ENCODE measurements around the gene POU2F3. TPM values are rescaled to one million over a fixed set of nuclear protein-coding genes. Genes with fewer than 3 reads are reported as not detected.

Gene POU2F3
- total and polyA plus RNA-seq, 4 donors = 0.31 to 2.4 TPM; not detected in 2

DNA sequence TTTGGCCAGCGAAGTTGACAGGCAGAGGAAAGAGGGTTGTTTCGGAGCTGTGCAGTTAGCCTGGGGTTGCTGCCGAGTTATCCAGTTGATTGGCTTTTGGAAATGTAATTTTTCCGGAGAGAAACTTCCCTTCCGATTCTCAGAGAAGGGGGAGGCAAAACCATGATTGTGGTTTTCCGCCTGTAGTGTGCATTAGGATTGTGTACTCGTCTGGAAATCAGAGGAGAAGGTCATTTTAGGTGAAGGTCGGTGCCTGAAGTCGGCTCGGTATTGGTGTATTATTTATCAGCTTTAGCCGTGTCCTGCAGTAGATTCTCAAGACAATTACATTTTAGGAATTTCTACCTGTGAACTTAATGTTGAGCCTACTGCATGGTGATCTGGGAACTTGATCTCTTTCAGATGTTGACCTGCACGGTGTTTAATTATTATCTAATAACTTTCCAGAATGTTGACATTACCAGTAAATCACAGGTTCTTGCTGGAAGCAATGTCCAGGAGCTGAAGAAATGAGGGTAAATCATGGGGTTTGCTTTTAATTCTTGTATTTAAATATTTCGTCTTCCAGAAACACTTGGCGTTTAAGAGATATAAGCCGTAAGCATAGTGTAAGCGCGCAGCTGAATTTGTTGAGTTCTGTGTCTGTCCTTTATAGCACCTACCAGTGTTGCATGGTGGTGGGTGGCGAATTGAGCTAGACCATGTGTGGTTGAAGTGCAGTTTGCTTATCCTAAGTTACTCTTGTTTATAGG, 97.6 kb downstream of the POU2F3 start:
- no peaks in the 10 kb centered on the region for H3K9me3 ChIP-seq (ENCODE audit: control insufficient read depth, low read length)
- no peaks in the 10 kb centered on the region for H3K36me3 ChIP-seq (ENCODE audit: control insufficient read depth in 1 of 2, insufficient read depth in 2 of 2, low read length in 1 of 2)
- intact Hi-C loops (cut with DNase I) = loop anchor here (2.0 to 5.0 kb wide), 2 partner anchors 91 to 95 kb away; no protein-coding TSS in a partner anchor
- H3K27ac ChIP-seq (ENCODE audit: low read depth in 1 of 2, low read length in 2 of 2) = peak overlapping the region in 1 of 2 donors; percentile 81
- ATAC-seq (ENCODE audit: low FRiP score) (no peak), DNase-seq (no peak)
- 2 to 3% methylated on average over 18 of the region's 18 CpGs for WGBS, 2 donors
- peaks cover 2 to 5% of the 10 kb centered on the region in 2 donors for H3K4me1 ChIP-seq (ENCODE audit: control insufficient read depth in 1 of 2, insufficient read depth in 2 of 2, low read length in 2 of 2)
- peak overlapping the region; percentile 70 to 81 for H3K4me3 ChIP-seq (ENCODE audit: low read length in 2 of 2)
- H3K27me3 ChIP-seq (ENCODE audit: control insufficient read depth in 1 of 2, insufficient read depth in 2 of 2, low read length in 1 of 2) = no peaks in the 10 kb centered on the region

GRCh38 chr11:120338107-120338933, 98.4 kb downstream of the POU2F3 start:
- no peaks in the 10 kb centered on the region for H3K9me3 ChIP-seq (ENCODE audit: control insufficient read depth, low read length)
- intact Hi-C loops (cut with DNase I) = loop anchor here in 1 of 2 donors (5.0 kb wide), 1 partner anchor 94 kb away; no protein-coding TSS in a partner anchor
- no peak for ATAC-seq (ENCODE audit: low FRiP score)
- no peak overlapping the region for H3K27ac ChIP-seq (ENCODE audit: low read depth in 1 of 2, low read length in 2 of 2)
- 6 to 9% methylated on average over 7 of the region's 7 CpGs for WGBS, 2 donors
- no peaks in the 10 kb centered on the region for H3K27me3 ChIP-seq (ENCODE audit: control insufficient read depth in 1 of 2, insufficient read depth in 2 of 2, low read length in 1 of 2)
- H3K36me3 ChIP-seq (ENCODE audit: control insufficient read depth in 1 of 2, insufficient read depth in 2 of 2, low read length in 1 of 2) = no peaks in the 10 kb centered on the region
- DNase-seq = no peak
- peaks cover 2 to 7% of the 10 kb centered on the region in 2 donors for H3K4me1 ChIP-seq (ENCODE audit: control insufficient read depth in 1 of 2, insufficient read depth in 2 of 2, low read length in 2 of 2)
- H3K4me3 ChIP-seq (ENCODE audit: low read length in 2 of 2) = peak overlapping the region; percentile 70 to 81

DNA sequence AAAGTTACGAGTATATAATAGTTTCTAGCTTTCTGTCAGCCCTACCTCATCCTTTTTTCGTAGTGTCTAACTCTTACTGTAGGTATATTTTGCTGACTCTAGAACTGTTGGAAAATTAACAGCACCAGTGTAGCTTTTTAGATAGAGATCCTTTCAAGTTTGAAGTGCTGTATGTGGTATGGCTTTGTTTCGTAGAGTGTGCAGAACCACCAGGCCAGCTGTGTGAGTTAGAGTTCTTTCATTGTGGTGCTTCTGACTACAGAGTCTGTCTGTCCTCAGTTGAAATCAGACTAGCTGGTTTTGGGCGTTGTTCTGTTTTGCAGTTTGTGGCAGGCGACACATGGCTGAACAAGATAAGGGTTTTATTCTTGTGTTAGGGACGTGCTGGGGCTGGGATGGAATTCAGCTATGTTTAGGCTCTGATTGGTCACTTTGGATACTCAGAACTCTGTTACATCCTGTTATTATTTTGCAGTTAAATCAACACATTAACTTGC, 99.5 kb downstream of the POU2F3 start:
- intact Hi-C loops (cut with DNase I) = loop anchor here in 1 of 2 donors (5.0 kb wide), 1 partner anchor 93 kb away; no protein-coding TSS in a partner anchor
- DNase-seq = no peak
- peak overlapping the region in 1 of 2 donors; percentile 54 for H3K27ac ChIP-seq (ENCODE audit: low read depth in 1 of 2, low read length in 2 of 2)

DNA sequence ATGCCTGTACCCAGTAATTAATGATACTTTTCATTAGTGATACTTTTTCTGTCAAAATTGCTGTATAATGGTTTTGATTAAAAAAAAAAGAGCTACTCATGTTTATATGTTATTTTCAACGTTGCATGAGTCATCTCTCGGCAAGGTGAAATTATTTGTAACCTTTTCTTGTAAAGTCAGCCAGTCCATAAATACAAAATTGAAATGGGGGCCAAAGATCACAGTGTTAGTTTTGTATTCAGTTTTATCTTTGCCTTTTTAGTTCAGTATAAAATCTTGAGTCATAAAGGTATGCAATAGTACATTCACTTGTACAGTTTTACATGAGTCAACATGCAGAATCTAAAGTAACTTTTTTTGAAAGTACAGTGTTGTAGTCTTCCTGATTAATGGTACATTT, 100.6 kb downstream of the POU2F3 start:
- Histone ChIP-seq H3K4me3 (ENCODE audit: low read length in 2 of 2) (no peak overlapping the region), H3K27ac (ENCODE audit: low read depth in 1 of 2, low read length in 2 of 2) (no peak overlapping the region), H3K36me3 (ENCODE audit: control insufficient read depth in 1 of 2, insufficient read depth in 2 of 2, low read length in 1 of 2) (no peaks in the 10 kb centered on the region), H3K9me3 (ENCODE audit: control insufficient read depth, low read length) (no peaks in the 10 kb centered on the region), H3K4me1 (ENCODE audit: control insufficient read depth in 1 of 2, insufficient read depth in 2 of 2, low read length in 2 of 2) (peaks cover 3 to 12% of the 10 kb centered on the region in 2 donors), H3K27me3 (ENCODE audit: control insufficient read depth in 1 of 2, insufficient read depth in 2 of 2, low read length in 1 of 2) (no peaks in the 10 kb centered on the region)
- DNase-seq = no peak
- WGBS, 2 donors = 3 to 5% methylated on average over 2 of the region's 2 CpGs
- intact Hi-C loops (cut with DNase I) = loop anchor here in 1 of 2 donors (5.0 kb wide), 1 partner anchor 42 kb away; no protein-coding TSS in a partner anchor
- ATAC-seq (ENCODE audit: low FRiP score) = no peak

More for the DNA sequence above, 99.5 kb downstream of the POU2F3 start:
- WGBS, 2 donors = 1 to 4% methylated on average over 6 of the region's 6 CpGs
- ATAC-seq (ENCODE audit: low FRiP score) = no peak
- Histone ChIP-seq H3K4me3 (ENCODE audit: low read length in 2 of 2) (peak overlapping the region; percentile 69 to 70), H3K27me3 (ENCODE audit: control insufficient read depth in 1 of 2, insufficient read depth in 2 of 2, low read length in 1 of 2) (no peaks in the 10 kb centered on the region), H3K9me3 (ENCODE audit: control insufficient read depth, low read length) (no peaks in the 10 kb centered on the region), H3K4me1 (ENCODE audit: control insufficient read depth in 1 of 2, insufficient read depth in 2 of 2, low read length in 2 of 2) (peaks cover 3 to 9% of the 10 kb centered on the region in 2 donors), H3K36me3 (ENCODE audit: control insufficient read depth in 1 of 2, insufficient read depth in 2 of 2, low read length in 1 of 2) (no peaks in the 10 kb centered on the region)

GRCh38 chr11:120342226-120342625, 102.3 kb downstream of the POU2F3 start:
- H3K27ac ChIP-seq (ENCODE audit: low read depth in 1 of 2, low read length in 2 of 2) = no peak overlapping the region
- no peak for ATAC-seq (ENCODE audit: low FRiP score)
- H3K4me1 ChIP-seq (ENCODE audit: control insufficient read depth in 1 of 2, insufficient read depth in 2 of 2, low read length in 2 of 2) = peaks cover 3 to 12% of the 10 kb centered on the region in 2 donors

GRCh38 chr11:120342678-120343077, 102.7 kb downstream of the POU2F3 start:
- 75 to 76% methylated on average over 3 of the region's 3 CpGs for WGBS, 2 donors
- Histone ChIP-seq H3K4me1 (ENCODE audit: control insufficient read depth in 1 of 2, insufficient read depth in 2 of 2, low read length in 2 of 2) (peaks cover 3 to 12% of the 10 kb centered on the region in 2 donors), H3K36me3 (ENCODE audit: control insufficient read depth in 1 of 2, insufficient read depth in 2 of 2, low read length in 1 of 2) (no peaks in the 10 kb centered on the region), H3K4me3 (ENCODE audit: low read length in 2 of 2) (no peak overlapping the region), H3K9me3 (ENCODE audit: control insufficient read depth, low read length) (no peaks in the 10 kb centered on the region), H3K27me3 (ENCODE audit: control insufficient read depth in 1 of 2, insufficient read depth in 2 of 2, low read length in 1 of 2) (no peaks in the 10 kb centered on the region), H3K27ac (ENCODE audit: low read depth in 1 of 2, low read length in 2 of 2) (no peak overlapping the region)
- no peak for DNase-seq
- intact Hi-C loops (cut with DNase I) = loop anchor here in 1 of 2 donors (5.0 kb wide), 1 partner anchor 40 kb away; no protein-coding TSS in a partner anchor
- no peak for ATAC-seq (ENCODE audit: low FRiP score)

More at GRCh38 chr11:120342226-120342625, 102.3 kb downstream of the POU2F3 start:
- intact Hi-C loops (cut with DNase I) = loop anchor here in 1 of 2 donors (5.0 kb wide), 1 partner anchor 40 kb away; no protein-coding TSS in a partner anchor
- Histone ChIP-seq H3K4me3 (ENCODE audit: low read length in 2 of 2) (no peak overlapping the region), H3K36me3 (ENCODE audit: control insufficient read depth in 1 of 2, insufficient read depth in 2 of 2, low read length in 1 of 2) (no peaks in the 10 kb centered on the region), H3K9me3 (ENCODE audit: control insufficient read depth, low read length) (no peaks in the 10 kb centered on the region), H3K27me3 (ENCODE audit: control insufficient read depth in 1 of 2, insufficient read depth in 2 of 2, low read length in 1 of 2) (no peaks in the 10 kb centered on the region)
- DNase-seq = no peak
- 26% methylated on average over 3 of the region's 3 CpGs for WGBS, 2 donors

GRCh38 chr11:120343429-120343828, 103.5 kb downstream of the POU2F3 start:
- Histone ChIP-seq H3K4me3 (ENCODE audit: low read length in 2 of 2) (no peak overlapping the region), H3K27me3 (ENCODE audit: control insufficient read depth in 1 of 2, insufficient read depth in 2 of 2, low read length in 1 of 2) (no peaks in the 10 kb centered on the region), H3K27ac (ENCODE audit: low read depth in 1 of 2, low read length in 2 of 2) (no peak overlapping the region), H3K4me1 (ENCODE audit: control insufficient read depth in 1 of 2, insufficient read depth in 2 of 2, low read length in 2 of 2) (peaks cover 3 to 12% of the 10 kb centered on the region in 2 donors), H3K36me3 (ENCODE audit: control insufficient read depth in 1 of 2, insufficient read depth in 2 of 2, low read length in 1 of 2) (no peaks in the 10 kb centered on the region), H3K9me3 (ENCODE audit: control insufficient read depth, low read length) (no peaks in the 10 kb centered on the region)
- 69 to 72% methylated on average over 2 of the region's 2 CpGs for WGBS, 2 donors
- no peak for ATAC-seq (ENCODE audit: low FRiP score)
- intact Hi-C loops (cut with DNase I) = loop anchor here in 1 of 2 donors (5.0 kb wide), 1 partner anchor 39 kb away; no protein-coding TSS in a partner anchor
- no peak for DNase-seq

DNA sequence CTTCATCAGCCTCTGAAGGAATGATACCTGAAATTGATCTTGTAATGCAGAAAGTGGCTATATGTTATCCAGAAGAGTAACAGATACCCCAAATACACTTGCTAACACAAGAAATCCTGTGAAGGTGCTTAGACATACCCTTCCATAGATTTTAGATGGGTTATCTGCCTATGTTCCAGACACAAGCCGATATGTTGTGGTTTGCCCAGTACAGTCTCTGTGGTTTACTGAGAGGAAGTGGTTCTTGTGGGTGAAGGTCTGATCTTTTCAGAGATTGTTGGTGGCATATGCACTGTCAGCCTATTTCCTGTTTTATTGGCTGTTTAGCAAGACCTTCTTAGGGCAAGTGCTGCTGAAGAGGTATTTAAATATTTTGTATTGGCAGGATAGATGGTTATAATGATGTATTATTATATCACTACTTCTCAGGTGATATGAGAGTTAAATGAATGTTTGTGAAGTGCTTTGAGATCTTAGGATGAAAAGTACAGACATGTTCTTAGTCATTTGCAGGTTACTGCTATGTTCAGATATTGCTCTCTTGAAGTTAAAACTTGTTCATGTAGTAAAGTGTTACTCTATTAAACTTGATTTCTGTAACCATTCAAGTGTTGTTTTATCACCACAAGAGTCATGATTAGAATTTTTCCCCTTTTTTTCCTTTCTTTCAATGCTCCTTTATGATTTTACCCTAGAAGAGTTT, 104.5 kb downstream of the POU2F3 start:
- no peaks in the 10 kb centered on the region for H3K9me3 ChIP-seq (ENCODE audit: control insufficient read depth, low read length)
- no peak overlapping the region for H3K27ac ChIP-seq (ENCODE audit: low read depth in 1 of 2, low read length in 2 of 2)
- H3K27me3 ChIP-seq (ENCODE audit: control insufficient read depth in 1 of 2, insufficient read depth in 2 of 2, low read length in 1 of 2) = no peaks in the 10 kb centered on the region
- H3K4me3 ChIP-seq (ENCODE audit: low read length in 2 of 2) = no peak overlapping the region
- WGBS, 2 donors = 82 to 90% methylated on average over 1 of the region's 1 CpG
- H3K36me3 ChIP-seq (ENCODE audit: control insufficient read depth in 1 of 2, insufficient read depth in 2 of 2, low read length in 1 of 2) = no peaks in the 10 kb centered on the region
- intact Hi-C loops (cut with DNase I) = loop anchor here in 1 of 2 donors (5.0 kb wide), 1 partner anchor 38 kb away; no protein-coding TSS in a partner anchor
- no peak for ATAC-seq (ENCODE audit: low FRiP score)
- peaks cover 3 to 12% of the 10 kb centered on the region in 2 donors for H3K4me1 ChIP-seq (ENCODE audit: control insufficient read depth in 1 of 2, insufficient read depth in 2 of 2, low read length in 2 of 2)
- DNase-seq = no peak
